ENCODE results near the gene MYT1.

The MYT1 gene

DNA sequence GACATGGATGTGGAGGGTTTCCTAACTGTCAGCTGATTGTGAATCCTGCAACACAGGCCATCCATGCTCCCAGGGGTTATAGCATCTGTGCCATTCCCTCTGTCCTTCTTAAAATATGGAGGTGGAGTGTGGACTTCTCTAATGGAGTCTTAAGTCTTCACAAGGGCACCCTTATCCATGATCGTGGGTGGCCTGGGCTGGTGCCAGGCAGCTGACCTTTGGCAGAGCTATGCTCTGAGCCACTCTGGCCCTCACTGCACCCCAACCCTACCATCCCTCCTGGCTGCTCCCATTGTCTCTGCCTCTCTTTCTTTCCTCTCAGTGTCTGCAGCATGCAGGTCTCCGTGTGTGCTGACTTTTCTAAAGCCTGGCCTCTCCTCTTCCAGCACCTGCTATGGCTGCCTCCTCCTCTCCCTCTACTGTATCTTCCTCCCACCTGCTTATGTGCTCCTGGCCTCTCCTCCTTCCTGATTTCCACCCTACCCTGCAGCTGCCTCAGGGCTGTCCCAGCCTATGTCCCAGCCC lies 80.1 kb downstream of the MYT1 start:
- no peak for DNase-seq (ENCODE audit: low read depth, low spot score)

- no peak for DNase-seq (ENCODE audit: low read depth, low spot score)
These were observed 80.8 kb downstream of the MYT1 start for GRCh38 chr20:64244870-64245603.

DNA sequence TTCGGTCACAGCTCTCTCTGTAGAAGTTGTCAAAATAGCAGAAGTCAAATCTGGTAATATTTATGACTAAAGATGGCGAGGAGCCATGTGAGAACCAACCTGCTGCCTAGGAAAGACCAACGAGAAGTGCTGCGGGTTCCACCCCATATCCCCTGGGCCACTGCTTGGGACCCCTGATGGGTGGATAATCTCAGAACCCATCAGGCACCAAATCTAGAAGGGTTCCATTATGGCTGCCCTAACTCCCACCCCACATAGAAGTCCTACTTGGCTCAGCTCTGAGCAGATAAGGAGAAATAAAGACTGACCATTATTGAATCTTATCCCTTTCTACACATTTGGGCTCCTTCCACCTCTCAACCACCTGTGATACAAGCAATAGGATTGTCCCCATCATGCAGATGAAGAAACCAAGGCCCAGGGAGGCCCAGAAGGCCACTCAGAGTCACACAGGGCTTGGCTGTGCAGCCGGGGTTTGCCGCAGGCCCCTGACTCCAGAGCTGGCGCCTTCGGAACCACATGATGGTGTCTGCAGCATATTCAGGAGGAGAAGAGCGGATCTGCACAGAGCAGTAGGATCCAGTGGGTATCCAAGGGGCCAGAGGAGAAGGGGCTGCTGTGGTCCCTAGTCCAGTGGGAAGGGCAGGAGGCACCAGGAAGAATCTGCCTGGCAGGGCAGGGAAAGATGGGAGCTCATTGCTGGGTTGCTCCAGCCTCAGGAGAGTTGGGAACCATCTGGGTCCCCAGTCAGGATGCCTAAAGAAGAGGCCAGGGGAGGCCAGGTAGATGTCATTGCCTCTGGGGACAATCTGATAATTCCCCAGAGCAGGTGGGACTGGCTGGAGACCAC lies 81.7 kb downstream of the MYT1 start:
- DNase-seq (ENCODE audit: low read depth, low spot score), result no peak

DNA sequence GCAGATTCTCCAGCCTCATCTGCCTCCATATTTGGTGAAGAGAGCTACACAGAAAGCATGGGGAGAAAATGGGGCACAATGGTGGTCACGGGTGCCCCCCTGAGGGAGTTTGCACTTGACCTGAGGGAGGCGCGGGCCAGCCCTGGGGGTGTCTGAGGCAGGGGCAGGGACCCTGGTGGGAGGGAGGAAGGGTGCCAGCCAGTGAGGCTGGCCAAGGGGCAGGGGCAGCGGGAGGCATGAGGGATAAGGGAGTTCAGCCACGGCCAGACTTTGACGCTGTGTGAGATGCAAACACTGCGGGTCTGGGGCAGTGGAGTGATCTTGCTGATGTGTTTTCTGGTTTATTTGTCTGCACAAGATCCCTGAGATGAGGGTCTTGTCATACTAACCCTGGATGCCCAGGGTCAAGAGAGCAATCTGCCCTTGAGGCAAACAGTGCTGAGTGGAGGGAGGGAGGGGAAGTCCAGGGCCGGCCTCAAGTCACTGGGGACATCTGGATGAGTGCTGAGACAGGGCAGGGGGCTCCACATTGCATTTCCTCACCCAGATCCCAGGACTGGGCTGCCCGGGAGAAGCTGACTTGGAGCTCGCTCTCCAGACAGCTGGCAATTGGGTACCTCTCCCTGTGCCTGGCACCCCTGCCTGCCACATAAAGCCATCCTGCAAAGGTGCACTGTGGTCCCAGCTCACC lies 82.5 kb downstream of the MYT1 start:
- DNase-seq (ENCODE audit: low read depth, low spot score), result no peak

- DNase-seq (ENCODE audit: low read depth, low spot score), result no peak
These were observed 83.0 kb downstream of the MYT1 start for GRCh38 chr20:64247307-64247618.

GRCh38 chr20:64247970-64248841 lies 84.0 kb downstream of the MYT1 start:
- no peak for DNase-seq (ENCODE audit: low read depth, low spot score)

DNA sequence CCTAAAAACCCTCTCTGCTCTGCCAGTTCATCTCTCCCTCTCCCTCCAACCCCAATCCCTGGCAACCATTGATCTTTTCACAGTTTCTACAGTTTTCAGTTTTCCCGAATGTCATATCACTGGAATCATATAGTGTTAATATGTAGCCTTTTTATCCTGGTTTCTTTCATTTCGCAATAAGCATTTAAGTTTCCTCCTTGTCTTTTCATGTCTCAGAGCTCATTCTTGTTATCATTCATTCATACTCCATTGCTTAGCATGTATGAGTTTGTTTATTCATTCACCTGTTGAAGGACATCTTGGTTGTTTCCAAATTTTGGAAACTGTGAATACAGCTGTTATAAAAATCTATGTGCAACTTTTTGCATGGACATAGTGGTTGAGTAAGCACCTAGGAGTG lies 85.8 kb downstream of the MYT1 start:
- no peak for DNase-seq (ENCODE audit: low read depth, low spot score)

GRCh38 chr20:64253000-64253383 lies 88.7 kb downstream of the MYT1 start:
- DNase-seq (ENCODE audit: low read depth, low spot score), result no peak

DNA sequence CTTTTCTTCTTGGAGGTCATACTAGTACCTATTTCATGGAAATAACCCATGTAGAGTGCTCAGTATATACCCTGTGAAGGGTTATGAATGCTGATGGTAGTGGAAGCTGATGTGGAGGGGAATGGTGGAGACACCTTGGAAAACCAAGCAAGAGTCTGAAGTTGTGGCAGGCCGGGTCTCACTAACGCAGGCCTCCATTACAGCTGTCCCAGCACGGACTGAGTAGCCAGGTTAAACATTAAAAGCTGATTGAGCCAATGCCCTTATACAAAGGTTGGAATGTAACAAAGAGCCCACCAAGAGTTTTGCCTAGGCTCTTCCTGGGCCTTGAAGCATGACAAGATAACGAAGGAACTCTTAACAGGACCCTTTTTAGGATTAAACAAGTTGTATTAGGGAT lies 89.2 kb downstream of the MYT1 start:
- DNase-seq (ENCODE audit: low read depth, low spot score), result no peak

DNA sequence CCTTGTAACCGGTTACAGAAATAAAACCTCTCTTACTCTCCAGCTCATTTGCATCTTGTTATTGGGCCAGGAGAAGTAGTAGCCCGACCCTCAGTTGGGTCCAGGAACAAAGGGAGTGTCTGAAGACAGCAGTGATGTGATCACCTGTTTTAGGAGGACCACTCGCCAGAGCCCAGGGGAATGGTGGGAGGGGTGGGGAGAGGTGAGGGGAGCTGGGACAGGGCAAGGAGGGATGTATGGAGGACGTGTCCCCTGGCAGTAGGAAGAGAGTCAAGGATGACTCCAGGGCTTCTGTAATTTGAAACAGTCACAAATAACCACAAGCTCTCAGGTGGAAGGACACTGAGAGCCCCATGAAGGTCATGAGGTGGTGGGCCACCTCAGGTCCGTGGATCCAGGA lies 89.9 kb downstream of the MYT1 start:
- no peak for DNase-seq (ENCODE audit: low read depth, low spot score)

- no peak for DNase-seq (ENCODE audit: low read depth, low spot score)
These were observed 90.5 kb downstream of the MYT1 start for GRCh38 chr20:64254571-64255360.

- peak; percentile 95 for DNase-seq (ENCODE audit: low read depth, low spot score)
These were observed 91.4 kb downstream of the MYT1 start, which contains the start of gene PCMTD2 for GRCh38 chr20:64255361-64256281. TSS of gene PCMTD2 (plus strand) at chr20:64255748. CDS start at chr20:64259966, 4,218 bp downstream.

DNA sequence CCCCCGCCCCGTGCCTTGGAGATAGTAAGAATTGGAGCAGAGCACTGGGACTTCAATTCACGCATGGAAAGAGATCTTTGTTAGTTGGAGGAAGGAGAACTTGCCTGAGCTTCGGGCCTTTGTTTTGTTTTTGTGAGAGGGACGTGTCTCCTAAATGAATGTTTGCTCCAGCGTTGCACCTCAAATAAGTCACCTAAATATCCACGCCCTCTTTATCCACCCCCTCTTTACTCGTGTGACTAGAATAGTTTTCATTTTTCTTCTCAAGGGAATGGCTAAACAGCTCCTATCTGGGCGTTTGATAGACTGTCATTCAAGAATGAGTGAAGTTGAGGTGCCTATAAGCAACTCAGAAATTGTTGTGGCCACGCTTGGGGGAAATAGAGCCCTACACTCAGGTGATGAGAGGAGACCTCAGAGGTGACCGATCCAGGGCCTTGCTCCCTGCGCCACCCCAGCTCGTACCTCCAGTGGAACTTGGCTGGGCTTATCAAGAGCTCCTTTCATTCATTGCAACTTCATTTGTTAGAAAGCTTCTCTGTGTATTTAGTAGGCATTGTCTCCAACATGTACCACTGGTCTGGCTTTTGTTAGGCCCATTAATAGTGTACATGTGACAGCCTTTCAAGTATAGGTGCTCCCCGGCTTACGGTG lies 92.2 kb downstream of the MYT1 start:
- DNase-seq (ENCODE audit: low read depth, low spot score), result peak; percentile 4

DNA sequence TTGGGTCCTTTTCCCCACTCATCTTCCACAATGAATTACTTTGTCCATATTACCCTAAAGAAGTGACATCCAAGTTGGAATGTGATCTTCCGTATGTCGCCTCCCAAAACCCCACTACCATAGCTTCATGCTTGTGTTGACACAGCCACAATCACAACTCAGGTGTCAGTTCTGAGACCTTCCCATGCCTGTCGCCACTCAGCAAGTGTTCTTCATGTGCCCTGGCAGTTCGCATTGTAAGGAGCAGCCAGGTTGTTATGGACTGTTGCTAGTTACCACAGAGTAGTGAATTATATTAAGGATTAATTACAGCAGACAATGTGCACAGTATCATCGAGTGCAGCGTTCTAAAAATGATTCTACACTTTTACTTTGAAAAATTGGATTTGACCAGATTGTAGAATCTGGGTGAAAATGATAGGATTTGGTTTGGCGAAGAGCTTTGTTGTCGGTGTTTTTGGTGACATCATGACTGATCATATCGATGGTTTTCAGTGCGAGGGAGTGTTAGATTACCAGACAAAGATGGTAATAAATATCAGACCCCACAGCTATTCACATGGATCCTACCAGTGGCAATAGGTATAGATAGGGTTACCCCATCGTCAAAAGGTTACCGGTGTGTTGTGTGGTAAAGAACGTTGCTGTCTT lies 93.0 kb downstream of the MYT1 start:
- DNase-seq (ENCODE audit: low read depth, low spot score), result no peak

DNA sequence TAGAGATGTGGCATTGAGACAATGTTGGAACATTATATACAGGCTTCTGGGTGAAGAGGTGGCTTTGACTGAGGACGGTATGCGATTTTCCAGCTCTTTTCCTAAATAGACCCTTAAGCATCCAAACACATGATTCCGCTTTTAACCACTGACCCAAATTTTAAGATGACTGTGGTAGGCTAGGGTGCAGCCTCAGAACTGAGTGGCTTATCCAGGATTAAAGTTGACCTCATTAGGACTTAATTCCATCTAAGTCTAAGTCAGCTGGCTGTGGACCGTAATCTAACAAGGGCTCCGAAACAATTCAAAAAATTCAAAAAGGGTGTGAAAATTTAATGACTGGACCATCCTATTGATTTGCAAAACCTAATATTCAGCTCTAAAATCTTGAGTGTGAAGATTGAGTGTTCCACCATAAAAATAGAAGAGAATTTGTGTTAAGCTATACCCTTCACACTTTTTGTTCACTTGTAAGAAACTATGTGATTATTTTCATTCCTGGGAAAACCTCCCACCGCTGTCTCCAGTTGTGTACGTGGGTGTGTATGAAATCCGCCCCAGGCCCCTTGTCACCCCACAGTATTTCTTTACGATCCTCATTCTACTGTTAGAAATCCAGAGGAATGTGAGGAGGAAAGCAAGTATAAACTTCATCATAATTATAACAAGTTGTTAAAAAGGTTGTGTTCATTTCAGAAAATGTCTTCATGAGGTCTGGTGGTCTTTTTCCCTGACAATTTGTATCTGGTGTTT lies 94.0 kb downstream of the MYT1 start:
- no peak for DNase-seq (ENCODE audit: low read depth, low spot score)

DNA sequence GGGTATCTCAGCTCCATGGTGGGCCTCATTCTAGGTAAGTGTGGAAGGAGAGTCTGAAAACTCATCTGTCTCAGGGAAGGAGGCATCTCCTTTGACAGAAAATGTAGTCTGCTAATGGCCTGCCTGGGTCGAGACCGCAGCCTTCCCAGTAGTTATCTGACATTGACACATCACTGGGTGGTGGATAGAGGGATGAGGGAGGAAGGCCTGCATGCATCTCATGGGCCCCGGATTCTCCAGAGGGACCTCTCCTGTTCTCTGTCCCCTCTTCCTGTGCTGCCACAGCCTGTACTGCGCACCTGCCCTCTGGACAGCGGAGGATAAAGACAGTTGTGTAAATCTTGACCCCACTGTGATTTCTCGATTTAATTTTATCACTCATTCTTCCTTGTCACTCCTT lies 96.0 kb downstream of the MYT1 start:
- no peak for DNase-seq (ENCODE audit: low read depth, low spot score)

DNA sequence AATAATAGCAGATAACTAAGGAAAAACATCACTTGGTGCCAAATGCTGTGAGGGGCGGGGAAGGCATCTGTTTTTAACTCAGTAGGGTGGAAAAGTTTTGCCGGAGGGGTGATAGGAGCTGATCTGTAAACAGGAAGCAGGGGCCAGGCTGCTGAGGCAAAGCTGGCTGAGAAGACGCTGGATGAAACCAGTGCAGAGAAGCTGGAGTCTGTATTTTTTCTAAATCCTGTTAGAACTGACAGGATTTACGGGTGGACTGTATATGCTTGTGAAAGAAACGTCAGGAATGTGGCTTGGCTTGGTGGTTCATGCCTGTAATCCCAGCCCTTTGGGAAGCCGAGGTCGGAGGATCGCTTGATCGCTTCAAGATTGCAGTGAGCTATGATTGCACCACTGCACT lies 96.9 kb downstream of the MYT1 start:
- no peak for DNase-seq (ENCODE audit: low read depth, low spot score)

- DNase-seq (ENCODE audit: low read depth, low spot score), result no peak
These were observed 99.8 kb downstream of the MYT1 start for GRCh38 chr20:64264091-64264490.

Measured in astrocyte of the hippocampus (primary cell).